Stimulated activated naive CD4-positive, alpha-beta T cell treated with Interleukin-2 at 50 U/mL for 16 hours (primary cell): Measurements from ENCODE around the gene COL17A1.

ENCODE experiments used
- DNase-seq: peaks from one replicate; lab custom pipeline; 2025; lab: John Stamatoyannopoulos, UW

COL17A1 gene

DNA sequence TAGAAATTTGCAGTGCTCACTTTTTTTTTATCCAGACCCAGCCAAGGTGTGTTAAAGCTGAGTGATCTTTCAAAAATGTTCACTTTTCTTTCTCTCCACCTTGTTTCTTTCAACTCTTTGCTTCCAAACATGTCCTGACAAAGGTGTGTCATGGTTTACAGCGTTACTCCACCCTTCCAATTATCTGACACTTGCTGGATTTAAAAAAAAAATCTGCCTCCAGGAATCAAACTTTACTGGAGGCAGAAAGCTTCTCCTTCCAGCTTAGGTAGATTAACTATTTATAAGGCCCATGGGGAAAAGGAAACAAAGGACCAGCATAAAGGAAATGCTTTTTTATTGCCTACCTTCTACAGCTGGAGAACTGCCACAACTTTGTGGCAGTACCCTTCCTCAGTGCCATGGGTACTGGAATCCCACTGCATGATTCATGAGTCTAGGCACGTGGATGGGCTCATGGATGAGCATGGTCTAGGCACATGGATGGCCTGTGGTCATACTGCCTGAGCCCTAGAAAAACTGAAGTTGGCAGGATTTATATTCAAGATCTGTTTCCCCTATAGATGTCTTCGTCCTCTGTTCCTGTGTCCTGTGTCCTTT, at the start of gene COL17A1:
COL17A1 (minus strand) TSS at position 80 of the 600 bp plus-strand sequence. CDS start 5,207 bp downstream, outside the sequence.
- DNase-seq, result no peak

DNA sequence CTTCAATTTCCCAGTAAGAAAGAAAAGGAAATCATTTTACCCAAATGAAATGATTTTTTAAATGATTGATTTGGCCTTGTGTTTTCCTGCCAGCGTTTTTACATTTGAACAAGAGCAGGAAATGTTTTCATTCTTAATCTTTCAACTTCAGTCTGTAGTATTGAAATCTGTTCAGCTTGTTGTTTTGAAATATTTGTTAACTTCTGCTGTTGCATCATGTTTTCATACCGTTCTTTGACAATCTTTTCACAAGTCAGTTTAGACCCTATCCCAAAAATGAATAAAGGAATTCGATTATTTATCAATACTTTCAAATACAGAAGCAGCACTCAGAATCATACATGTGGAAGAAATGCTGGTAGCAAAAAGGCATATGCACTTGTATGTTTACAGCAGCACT, 44.4 kb upstream of the COL17A1 start:
- no peak for DNase-seq

DNA sequence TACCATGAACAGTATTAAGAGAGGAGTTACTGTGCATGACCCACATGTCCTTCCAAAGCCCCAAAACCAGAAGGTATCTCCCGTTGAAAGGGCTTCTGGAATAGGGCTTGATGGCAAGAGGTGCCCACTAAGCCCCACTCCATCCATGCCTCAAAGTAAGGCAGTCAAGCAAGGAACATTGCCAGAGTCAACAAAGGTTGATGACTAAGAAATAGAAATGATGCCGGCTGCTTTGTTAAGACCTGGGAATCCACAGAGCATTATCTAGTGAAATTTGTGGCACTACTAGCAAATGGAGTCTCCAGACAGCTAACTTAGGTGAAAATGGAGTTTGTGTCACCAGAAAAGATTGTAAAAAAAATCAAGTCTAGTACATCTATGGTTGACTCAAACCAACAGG, 42.5 kb upstream of the COL17A1 start:
- DNase-seq, result no peak

DNA sequence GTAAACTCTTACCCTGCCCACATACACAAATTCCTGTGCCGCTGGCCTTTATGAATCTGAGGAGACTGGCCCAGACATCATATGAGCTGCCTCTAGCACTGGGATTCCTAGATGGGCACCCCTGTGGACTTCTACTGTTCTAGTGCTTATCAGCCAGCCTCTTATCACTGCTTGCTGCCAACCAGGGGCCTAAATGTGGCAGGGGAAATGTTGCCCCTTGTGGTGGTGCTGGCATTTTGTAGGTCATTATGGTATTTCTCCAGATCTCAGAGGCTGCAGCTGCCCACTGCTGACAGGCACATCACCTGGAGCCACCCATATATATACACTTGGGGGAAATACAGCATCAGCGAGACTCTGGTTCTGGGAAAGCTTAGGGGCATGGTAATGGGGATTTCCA, 41.7 kb upstream of the COL17A1 start:
- no peak for DNase-seq

DNA sequence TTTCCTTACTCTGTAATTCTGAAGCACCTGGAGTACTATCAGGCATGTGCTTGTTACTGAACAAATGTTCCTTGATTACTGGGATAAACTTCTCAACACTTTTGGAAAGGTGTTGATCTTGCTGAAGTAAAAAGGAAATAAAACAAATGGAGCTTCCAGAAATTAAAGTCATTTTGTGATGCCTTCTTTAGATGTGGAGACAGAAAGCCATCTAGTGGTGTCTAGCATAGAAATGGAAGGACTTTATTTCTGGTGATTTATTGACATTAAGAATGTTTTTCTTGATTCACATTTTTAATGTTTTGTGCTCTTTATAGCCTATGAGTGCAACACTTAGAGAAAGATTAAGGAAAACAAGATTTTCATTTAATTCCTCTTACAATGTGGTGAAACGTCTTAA, 37.7 kb upstream of the COL17A1 start:
- no peak for DNase-seq

DNA sequence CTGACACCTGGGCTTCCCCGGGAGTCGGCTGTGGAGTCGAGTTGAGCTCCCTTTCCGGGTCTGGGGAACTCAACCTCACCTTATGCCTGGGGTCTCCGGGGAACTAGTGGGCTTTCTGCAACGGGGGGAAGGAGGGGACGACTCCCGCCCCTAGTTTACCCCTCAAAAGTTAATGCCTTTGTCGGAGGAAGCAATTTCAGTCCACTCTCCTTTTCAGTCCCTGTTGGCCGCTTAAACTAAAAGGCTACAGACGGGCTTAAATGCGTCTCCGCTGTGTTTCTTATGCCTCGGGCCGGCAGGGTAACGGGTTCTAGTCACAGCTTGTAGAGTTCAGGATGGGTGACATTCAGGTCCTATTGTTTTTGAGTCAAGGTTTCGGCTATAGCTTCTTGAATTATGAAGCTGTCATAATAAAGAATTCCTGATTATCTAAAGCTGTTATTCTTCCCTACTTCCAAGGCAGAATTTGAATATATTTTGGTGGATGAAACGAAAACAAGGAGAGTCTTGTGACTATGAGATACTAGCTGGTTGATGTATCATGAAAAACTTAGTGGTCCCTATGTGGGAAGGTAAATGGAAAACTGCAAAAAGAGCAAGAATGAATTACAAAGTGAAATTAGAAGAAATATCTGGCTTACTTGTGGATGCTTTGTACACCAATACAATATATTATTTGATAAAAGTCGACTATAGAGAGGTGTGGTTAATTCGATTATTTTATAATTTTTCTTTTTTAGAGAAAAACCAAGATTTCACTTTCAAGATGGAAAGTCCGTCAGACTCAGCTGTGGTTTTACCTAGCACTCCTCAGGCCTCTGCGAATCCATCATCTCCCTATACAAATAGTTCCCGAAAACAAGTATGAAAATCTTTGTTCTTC, 36.8 kb upstream of the COL17A1 start:
- DNase-seq, result no peak

DNA sequence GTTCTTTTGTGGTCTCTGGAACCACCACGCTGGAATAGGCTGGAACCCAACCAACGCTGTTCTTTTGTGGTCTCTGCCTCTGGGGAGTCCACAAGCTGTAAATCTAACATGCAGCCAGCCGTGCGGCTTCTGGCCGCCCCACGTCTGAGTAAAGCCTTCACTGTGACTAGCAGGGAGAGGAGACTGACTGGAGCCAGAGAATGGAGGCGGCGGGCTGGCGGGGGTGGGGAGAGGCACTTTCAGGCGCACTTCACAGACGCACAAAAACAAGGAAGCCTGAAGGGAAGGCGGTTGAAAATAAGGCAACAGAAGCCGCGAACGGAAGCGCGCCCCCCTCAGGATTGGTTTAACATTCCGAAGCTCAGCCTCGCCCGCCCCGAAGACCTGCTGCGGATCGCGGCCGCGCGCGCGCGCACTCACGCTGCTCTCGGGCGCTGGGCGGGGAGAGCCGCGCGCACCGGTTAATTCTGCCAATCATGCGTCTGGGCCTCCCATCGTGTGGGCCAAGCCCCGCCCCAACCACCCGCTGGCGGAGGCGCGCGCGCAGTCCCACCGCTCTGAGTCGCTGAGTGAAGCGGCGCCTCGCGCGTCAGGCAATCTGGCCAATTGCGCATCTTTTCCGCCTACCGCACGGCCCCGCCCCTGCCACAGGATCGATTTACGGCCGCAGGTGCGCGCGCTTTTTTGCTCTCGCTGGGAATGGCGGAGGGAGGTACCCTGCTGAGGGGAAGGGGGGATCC, 36.0 kb upstream of the COL17A1 start, which contains the start of gene SFR1:
SFR1 (plus strand) TSS at position 687 of the 740 bp plus-strand sequence; CDS start at position 700, 13 bp downstream.
- DNase-seq, result peak; percentile 98

DNA sequence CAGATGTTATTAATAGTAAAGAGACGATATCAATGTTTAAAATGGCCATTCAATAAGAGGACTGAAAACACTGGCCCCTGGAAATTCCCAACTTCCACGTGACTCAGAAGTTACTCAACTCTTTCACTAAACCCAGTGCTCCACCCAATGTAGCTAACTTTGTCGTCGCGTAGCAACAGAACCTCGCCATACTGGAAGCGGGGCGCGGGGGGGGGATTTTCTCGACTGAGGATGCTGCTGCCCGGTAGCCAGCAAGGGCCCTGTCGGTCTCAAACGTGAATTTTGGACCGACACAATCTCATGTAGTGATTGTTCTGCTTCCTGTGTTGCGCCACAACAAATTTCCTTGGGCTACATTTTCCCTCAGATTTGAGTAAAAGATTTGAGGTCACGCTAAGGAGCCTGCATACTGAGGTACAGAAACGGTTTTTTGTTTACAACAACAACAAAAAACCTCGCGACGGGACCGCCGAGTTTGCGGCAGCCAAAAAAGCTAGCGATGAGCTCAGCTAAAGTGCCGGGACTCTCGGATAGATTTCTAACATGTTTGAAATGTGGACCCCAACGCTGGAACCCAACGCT, 35.3 kb upstream of the COL17A1 start:
- peak; percentile 89 for DNase-seq

DNA sequence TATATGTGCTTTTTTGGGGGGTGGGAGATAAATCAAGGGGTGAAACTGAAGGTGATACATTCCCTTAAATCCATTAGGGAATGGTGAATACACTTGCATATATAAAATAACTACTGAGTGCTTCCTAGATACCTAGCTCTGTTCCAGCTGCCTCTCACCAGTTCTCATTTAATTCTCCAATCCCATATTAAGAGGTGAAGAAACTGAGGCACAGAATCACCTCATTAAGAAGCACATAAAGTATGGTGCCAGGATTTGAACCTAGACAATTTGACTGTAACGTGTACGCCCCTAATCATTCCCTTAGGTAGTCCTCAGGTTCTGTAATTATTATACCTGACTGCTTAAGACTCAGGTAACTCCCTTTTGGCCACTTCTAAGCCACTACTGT, 34.8 kb upstream of the COL17A1 start:
- DNase-seq, result no peak

DNA sequence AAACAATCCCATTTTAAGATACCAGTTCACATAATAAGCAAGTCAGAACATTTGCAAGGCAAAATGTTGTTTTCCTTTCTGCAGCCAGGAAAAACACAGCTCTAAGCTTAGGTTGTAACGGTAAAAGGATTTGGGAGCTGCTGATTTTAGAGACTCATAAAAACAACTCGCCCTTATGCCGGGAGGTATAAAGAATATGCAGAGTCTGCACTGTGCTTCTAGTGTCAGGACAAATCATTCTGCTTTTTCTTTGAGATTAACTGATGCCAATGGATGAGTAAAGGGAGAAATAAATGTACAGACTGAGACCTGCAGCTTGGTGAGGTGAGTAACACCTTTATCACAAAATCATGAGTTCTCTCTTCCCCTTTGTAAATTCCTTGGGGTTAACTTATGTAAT, 34.3 kb upstream of the COL17A1 start:
- no peak for DNase-seq

DNA sequence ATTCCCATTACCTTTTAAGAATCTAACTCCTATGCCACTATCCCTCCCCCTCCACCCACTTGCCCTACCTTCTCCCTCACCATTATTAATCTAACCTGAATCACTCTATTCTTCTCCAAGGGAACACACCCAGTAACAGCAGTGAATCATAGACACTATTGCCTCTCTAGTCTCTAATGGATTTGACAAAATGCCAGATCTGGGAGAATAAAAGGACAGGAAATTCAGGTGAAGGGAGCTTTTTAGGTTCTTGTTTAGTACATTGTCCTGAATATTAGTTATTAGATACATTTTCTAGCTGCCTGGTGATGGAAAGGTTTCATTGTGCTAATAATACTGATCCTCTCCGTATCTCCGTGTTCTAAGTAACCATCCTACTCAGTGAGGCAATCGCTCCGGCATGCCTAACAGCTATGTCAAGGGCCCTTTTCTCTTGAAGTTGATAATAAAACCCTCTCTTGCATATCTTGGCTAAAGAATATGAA, 32.2 kb upstream of the COL17A1 start:
- DNase-seq, result no peak

DNA sequence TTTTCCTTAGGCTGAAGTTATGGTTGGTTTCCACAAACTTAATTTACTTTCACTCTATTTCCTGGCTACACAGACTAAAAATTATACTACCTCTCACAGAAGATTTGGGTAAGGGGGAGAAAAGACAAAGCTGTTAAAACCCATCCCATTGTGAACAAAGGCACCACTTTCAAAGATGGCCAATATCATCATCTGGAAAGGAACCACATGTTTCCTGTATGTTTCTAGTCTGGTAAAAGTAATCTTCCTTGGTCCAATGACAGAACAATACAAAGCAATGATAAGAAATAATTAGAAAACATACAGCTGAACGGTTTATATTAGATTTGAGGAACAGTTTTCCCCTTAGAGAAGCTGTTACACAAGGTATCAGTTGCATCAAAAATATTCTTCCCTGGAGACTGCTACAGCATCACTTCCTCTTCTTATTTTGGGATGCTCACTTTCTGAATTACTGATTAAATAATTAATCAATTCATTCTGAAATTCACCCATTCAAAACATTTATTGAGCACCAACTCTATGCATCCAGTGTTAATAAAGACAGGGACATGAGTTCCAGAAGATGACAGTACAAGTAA, 27.8 kb upstream of the COL17A1 start:
- DNase-seq, result no peak

DNA sequence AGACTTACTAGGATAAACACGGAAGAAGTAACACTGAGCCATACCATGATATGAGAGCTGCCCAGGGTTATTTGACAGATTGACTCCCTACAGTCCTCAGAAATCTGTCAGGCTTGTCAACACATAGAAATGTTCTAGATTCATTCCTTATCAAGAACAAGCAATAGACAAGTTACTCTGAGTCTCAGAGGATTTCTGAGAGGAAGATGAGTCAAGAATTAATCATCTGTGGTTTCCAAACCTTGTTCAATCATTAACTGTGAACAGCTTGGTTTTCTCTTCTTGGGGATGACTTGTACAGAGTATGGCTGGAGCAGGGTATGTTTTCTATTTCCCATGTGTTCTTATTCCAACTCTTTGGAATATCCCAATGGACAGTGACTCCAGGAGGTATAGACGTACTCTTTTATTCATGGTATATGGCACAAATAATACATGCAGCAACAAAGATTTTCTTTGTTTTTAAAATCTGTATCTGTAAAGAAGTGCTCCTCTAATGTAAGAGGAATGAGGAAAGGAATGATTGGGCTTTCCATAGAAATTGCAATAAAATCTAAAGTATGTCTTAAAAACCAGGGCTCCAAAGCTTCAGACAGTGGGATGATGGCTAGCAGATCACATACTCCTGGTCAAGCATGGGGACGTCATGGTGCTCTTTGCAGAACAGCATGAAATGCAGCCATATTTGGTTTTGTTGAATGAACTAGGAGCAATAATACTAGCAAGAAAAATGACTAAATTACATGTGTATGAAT, 24.4 kb upstream of the COL17A1 start:
- no peak for DNase-seq

DNA sequence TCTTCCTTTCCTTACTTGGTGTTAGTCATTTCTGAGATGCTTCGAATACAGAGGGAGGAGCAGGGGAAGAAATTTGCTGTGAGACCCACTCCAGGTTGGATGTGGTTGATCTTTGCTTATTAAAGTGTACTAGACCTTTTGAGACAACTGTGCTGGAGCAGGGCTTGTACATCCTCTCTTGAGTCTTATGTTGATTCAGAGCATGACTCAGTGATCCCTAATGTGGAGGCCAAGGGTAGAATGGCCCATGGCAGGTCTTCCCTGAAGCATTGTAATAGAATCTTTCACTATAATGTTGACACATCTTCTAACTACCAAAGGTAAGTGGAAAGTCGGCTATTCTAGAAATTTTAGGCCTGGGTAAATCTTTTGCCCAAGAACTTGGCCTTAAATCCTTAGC, 19.2 kb upstream of the COL17A1 start:
- DNase-seq, result no peak

DNA sequence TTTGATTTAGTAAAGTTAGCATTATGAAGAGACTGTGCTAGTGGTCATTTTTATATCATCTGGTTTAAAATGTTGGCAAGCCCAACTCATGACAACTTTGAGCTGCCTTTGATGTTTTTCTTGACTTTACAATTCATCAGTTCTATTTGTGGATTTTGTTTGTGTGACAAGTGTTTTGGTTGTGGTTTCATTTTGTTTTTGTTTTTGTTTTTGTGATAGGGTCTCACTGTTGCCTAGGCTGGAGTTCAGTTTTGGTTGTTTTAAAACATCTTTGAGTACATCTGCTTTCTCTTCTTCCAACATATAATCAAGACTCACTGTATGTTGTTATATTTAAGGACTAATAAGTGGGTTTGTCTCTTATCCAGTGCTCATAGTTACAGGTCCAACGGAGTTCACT, 18.7 kb upstream of the COL17A1 start:
- no peak for DNase-seq

DNA sequence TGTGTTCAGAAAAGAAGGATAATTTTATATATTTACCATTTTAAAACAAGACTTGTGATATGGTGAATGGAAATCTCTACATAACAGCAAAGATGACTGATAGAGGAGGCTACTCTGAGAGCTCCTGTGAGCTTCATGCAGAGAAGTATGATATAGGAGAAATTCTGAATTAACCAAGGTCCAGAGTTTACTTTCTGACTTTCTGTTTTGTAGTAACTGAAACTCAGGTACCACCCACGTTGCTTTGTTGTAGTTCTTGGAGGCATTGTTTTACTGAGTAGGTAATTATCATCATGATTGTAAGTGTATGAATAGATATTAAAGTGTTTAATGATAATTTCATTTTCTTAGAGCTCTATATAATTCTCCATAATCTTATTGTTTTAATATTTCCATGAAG, 18.3 kb upstream of the COL17A1 start:
- DNase-seq, result no peak

DNA sequence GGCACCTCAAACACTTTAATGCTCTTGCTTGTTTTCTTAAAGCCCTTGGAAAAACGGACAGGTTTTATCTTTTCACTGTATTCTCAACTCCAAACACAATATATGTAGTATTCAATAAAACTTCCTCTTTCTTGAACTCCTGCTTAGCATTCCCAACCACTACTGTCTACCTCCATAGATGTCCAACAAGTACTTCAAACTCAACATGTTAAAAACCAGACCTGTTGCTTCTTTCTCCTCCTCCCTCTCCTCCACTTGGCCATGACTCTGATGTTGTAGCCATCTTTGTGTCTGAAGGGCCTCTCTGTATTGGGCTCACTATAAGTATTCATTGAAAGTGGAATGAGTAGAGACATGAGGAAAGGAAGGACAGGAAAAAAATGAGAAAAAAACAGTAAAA, 16.2 kb upstream of the COL17A1 start:
- DNase-seq, result no peak

DNA sequence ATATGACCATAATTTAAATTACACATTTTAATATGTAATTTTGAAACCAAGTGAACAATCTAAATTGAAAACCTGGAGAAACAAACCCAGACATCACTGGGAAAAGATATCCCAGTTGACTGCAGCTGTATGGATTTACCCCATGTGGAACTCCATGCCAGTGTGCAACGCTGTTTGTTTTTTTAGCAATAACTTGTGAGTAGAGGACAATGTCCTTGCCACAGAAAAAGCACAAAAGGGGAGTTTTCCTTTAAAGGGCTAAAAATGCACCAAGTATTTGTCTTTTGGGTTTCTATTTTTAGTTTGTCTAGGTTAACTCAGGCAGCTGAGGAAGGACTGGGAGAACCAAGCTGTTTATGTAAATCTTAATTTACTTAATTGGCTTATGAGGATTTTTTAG, 15.1 kb upstream of the COL17A1 start:
- no peak for DNase-seq

DNA sequence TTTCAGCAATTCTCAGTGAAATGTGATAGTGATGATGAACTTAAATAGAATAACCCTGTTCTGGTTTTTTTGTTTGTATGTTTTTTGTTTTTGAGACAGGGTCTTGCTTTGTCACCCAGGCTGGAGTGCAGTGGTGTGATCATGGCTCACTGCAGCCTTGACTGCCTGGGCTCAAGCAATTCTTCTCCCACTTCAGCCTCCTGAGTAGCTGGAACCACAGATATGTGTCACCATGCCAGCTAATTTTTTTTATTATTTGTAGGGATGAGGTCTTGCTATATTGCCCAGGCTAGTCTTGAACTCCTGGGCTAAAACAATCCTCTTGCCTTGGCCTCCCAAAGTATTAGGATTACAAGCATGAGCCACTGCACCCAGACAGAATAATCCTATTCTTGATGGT, 14.3 kb upstream of the COL17A1 start:
- DNase-seq, result no peak

DNA sequence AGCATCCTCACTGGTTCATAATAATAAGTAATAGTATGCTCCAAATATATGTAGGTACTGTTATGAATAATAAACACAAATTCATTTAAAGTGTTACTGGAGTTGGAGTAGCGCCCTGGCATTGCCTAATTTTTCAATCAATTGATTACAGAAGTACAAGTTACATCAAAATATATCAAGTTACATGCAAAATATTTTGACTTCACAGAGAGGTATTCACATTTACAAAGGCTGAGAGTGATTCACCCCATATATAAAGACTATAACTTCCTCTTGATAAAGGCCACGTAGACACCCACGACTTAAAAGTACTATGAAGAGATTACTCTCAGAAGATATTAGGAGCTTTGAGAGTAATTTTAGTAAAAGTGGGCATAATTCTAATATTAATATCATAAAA, 13.6 kb upstream of the COL17A1 start:
- no peak for DNase-seq

DNA sequence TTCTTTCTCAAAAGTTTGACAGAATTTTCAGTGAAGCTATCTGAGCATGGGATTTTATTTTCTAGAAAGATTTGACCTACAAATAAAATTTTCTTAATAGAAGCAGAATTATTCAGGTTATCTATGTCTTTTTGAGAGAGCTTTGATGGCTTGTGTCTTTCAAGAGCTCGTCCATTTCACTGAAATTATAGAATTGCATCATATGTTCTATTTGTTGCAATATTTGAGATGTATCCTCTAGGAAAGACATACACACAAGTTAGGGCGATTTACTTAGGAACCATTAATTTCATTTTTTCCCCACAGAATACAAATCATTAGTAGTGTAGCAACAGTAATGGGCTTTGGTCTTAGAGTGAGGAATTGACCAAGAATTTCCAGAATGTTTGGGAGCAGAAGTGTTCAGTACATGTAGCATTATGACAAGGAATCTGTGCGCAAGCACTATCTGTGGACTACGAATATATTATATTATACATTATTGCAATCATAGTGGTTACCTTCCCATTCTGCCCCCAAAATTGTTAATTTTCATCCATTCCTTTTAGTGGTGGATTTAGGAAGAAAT, 12.8 kb upstream of the COL17A1 start:
- no peak for DNase-seq
